H9 (cell line): Measurements from ENCODE around the gene ATP2B2. TPM values are rescaled to one million over a fixed set of nuclear protein-coding genes. Genes with fewer than 3 reads are reported as not detected.

ENCODE experiments used
- DNase-seq: peaks from one replicate; pipeline ENCODE4 v3.0.0-alpha.2; 2017
- H2AFZ ChIP-seq: one replicate; pipeline ENCODE4 v1.6.1; 2013; ENCODE audit warnings: mild to moderate bottlenecking, low read length, control low read depth, moderate library complexity
- H2AK5ac ChIP-seq: 2 replicates; pipeline ENCODE4 v1.6.1; 2013; ENCODE audit warnings: low read length, control low read depth, mixed read lengths; ENCODE audit not compliant: insufficient read length
- H2BK120ac ChIP-seq: one replicate; pipeline ENCODE4 v1.6.1; 2013; ENCODE audit warnings: low read depth, mild to moderate bottlenecking, low read length, control low read depth, inconsistent platforms; ENCODE audit not compliant: poor library complexity, severe bottlenecking
- H2BK12ac ChIP-seq: 2 replicates; pipeline ENCODE4 v1.6.1; 2013; ENCODE audit warnings: low read length, control low read depth, mixed read lengths, low read depth; ENCODE audit not compliant: insufficient read length
- H2BK15ac ChIP-seq: 2 replicates; pipeline ENCODE4 v1.6.1; 2013; ENCODE audit warnings: low read depth, low read length, control low read depth
- H2BK20ac ChIP-seq: one replicate; pipeline ENCODE4 v1.6.1; 2013; ENCODE audit warnings: low read depth, mild to moderate bottlenecking, low read length, control low read depth, inconsistent platforms; ENCODE audit not compliant: poor library complexity, severe bottlenecking
- H2BK5ac ChIP-seq: 2 replicates; pipeline ENCODE4 v1.6.1; 2013; ENCODE audit warnings: low read length, control low read depth, mixed read lengths; ENCODE audit not compliant: insufficient read length
- H3K14ac ChIP-seq: 2 replicates; pipeline ENCODE4 v1.6.1; 2013; ENCODE audit warnings: low read length, control low read depth; ENCODE audit not compliant: insufficient read depth
- H3K18ac ChIP-seq: 2 replicates; pipeline ENCODE4 v1.6.1; 2013; ENCODE audit warnings: low read depth, mild to moderate bottlenecking, mixed read lengths, low read length, control low read depth; ENCODE audit not compliant: insufficient read length
- H3K23ac ChIP-seq: 2 replicates; pipeline ENCODE4 v1.6.1; 2013; ENCODE audit warnings: low read length, control low read depth, mixed read lengths, low read depth; ENCODE audit not compliant: insufficient read length
- H3K23me2 ChIP-seq: 2 replicates; pipeline ENCODE4 v1.6.1; 2013; ENCODE audit warnings: low read depth, mild to moderate bottlenecking, mixed read lengths, low read length, control low read depth; ENCODE audit not compliant: insufficient read length, poor library complexity, severe bottlenecking
- H3K27ac ChIP-seq: 2 replicates; pipeline ENCODE4 v1.5.1; 2013; ENCODE audit warnings: low read length, control low read depth, mixed read lengths, low read depth; ENCODE audit not compliant: insufficient read length
- H3K27me3 ChIP-seq: 2 replicates; pipeline ENCODE4 v1.6.1; 2013; ENCODE audit warnings: low read length, control low read depth, inconsistent platforms; ENCODE audit not compliant: insufficient read depth
- H3K4ac ChIP-seq: 2 replicates; pipeline ENCODE4 v1.6.1; 2013; ENCODE audit warnings: low read depth, mild to moderate bottlenecking, control low read depth, inconsistent platforms, low read length, moderate library complexity
- H3K4me1 ChIP-seq: 2 replicates; pipeline ENCODE4 v1.6.1; 2013; ENCODE audit warnings: low read length, control low read depth, inconsistent platforms; ENCODE audit not compliant: insufficient read depth
- H3K4me2 ChIP-seq: 2 replicates; pipeline ENCODE4 v1.6.1; 2013; ENCODE audit warnings: low read length, control low read depth, mixed read lengths; ENCODE audit not compliant: insufficient read length, insufficient read depth
- H3K56ac ChIP-seq: 2 replicates; pipeline ENCODE4 v1.6.1; 2013; ENCODE audit warnings: low read depth, mild to moderate bottlenecking, mixed read lengths, low read length, control low read depth; ENCODE audit not compliant: insufficient read length
- H3K79me1 ChIP-seq: 2 replicates; pipeline ENCODE4 v1.6.1; 2013; ENCODE audit warnings: low read depth, mild to moderate bottlenecking, moderate library complexity, low read length, control low read depth, inconsistent platforms; ENCODE audit not compliant: insufficient read depth, poor library complexity, severe bottlenecking
- H3K79me2 ChIP-seq: 2 replicates; pipeline ENCODE4 v1.6.1; 2013; ENCODE audit warnings: low read length, control low read depth, inconsistent platforms; ENCODE audit not compliant: insufficient read depth
- H3K9ac ChIP-seq: 2 replicates; pipeline ENCODE4 v1.6.1; 2013; ENCODE audit warnings: low read length, control low read depth, mixed read lengths; ENCODE audit not compliant: insufficient read length; ENCODE audit errors: extremely low read depth
- H3K9me3 ChIP-seq: one replicate; pipeline ENCODE4 v1.6.1; 2013; ENCODE audit warnings: low read depth, low read length, inconsistent platforms; ENCODE audit not compliant: control insufficient read depth
- H3T11ph ChIP-seq: one replicate; pipeline ENCODE4 v1.6.1; 2013; ENCODE audit warnings: mild to moderate bottlenecking, low read length, control low read depth, inconsistent platforms
- H4K20me1 ChIP-seq: one replicate; pipeline ENCODE4 v1.6.1; 2013; ENCODE audit not compliant: control insufficient read depth, insufficient read length, insufficient read depth
- H4K5ac ChIP-seq: 2 replicates; pipeline ENCODE4 v1.6.1; 2013; ENCODE audit warnings: low read depth, mild to moderate bottlenecking, mixed read lengths, low read length, control low read depth; ENCODE audit not compliant: insufficient read length
- H4K8ac ChIP-seq: replicated peaks from 2 replicates; pipeline ENCODE4 v1.6.1; 2013; ENCODE audit warnings: low read length, control low read depth, mixed read lengths, low read depth; ENCODE audit not compliant: insufficient read length
- H4K91ac ChIP-seq: 2 replicates; pipeline ENCODE4 v1.6.1; 2013; ENCODE audit warnings: low read depth, mild to moderate bottlenecking, moderate library complexity, mixed read lengths, low read length, control low read depth; ENCODE audit not compliant: insufficient read length
- H3K27ac Mint-ChIP-seq, 3 experiments: 2 replicates in 2 of 3; 3 replicates in 1 of 3; pipeline ENCODE4 v1.8.0; 2020 to 2021; ENCODE audit warnings: mixed read lengths in 3 of 3, mild to moderate bottlenecking in 1 of 3, moderate library complexity in 1 of 3
- H3K27me3 Mint-ChIP-seq: 2 replicates; pipeline ENCODE4 v1.8.0; 2021; ENCODE audit warnings: low read depth, mild to moderate bottlenecking, moderate library complexity, mixed read lengths
- H3K36me3 Mint-ChIP-seq, 3 experiments: 2 replicates in 2 of 3; 3 replicates in 1 of 3; pipeline ENCODE4 v1.8.0; 2020 to 2021; ENCODE audit warnings: low read depth in 3 of 3, mixed read lengths in 3 of 3; ENCODE audit not compliant: insufficient read depth in 1 of 3
- H3K4me1 Mint-ChIP-seq, 2 experiments: 2 replicates each; pipeline ENCODE4 v1.8.0; 2020; ENCODE audit warnings: mixed read lengths in 2 of 2
- H3K4me3 Mint-ChIP-seq, 2 experiments: 2 replicates in 1 of 2; 3 replicates in 1 of 2; pipeline ENCODE4 v1.8.0; 2020 to 2021; ENCODE audit warnings: mild to moderate bottlenecking in 2 of 2, mixed read lengths in 2 of 2, moderate library complexity in 1 of 2
- H3K9me3 Mint-ChIP-seq, 2 experiments: 2 replicates in 1 of 2; 3 replicates in 1 of 2; pipeline ENCODE4 v1.8.0; 2020; ENCODE audit warnings: mild to moderate bottlenecking in 2 of 2, mixed read lengths in 2 of 2, moderate library complexity in 1 of 2
- WGBS: extraction: QIAGEN DNeasy Blood & Tissue Kit; methylation state at CpG from one replicate; pipeline ENCODE4 v1.1.7; 2013; ENCODE audit warnings: missing lambda C conversion rate, low lambda C conversion rate, mixed read lengths; ENCODE audit not compliant: insufficient read length; ENCODE audit errors: extremely low coverage; 5-methylcytosine and 5-hydroxymethylcytosine counted together
- total RNA-seq: library from RNA; stranded (reverse); gene quantifications from 2 replicates; pipeline ENCODE4 v1.2.1, GENCODE V29; 2021
- TF ChIP-seq, protein P1 (sequence below): fragments of 200-600 bp; sonication (generic); conservative IDR thresholded peaks from 3 replicates; pipeline ENCODE4 v1.8.0; 2021; ENCODE audit warnings: antibody characterized with exemption, mild to moderate bottlenecking

The ATP2B2 gene
- total RNA-seq, 1 experiment from 2014 or later: 0.33 TPM

DNA sequence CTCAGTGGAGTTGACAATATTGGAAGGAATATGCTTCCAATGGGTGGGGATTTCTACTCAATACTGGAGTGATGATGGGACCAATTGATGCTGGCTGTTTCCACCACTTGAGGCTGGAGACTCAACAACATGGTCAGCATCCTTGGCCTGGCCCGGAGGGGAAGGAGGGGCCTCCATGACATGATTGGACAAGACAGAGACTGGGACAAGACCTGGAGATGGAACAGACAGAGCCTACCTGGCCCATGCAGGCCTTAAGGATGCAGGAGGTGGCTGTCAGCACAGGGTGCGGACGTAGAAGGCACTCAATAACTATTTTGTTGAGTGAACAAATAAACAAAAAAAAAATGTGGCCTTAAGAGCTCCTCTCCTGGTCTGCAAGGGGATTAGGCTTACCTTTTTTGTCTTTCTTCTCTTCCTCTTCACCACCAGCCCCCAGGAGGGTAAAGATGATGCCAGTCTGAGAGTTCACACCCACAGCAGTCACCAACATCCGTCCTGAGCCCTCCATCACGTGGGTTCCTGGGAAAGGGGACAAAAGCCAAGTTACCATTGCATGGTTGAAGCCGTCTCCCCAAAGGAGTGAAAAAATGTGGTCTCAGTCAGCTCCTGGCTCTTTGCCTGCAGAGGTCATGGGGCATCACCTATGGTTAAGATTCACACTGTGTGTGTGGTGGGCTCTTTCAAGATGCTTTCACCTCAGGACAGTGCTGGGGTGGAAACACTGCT is 117.3 kb downstream of the ATP2B2 start:
- no peak for DNase-seq
- Histone ChIP-seq H3K18ac (no peak overlapping the region), H4K5ac (no peak overlapping the region), H3K23me2 (no peaks in the 10 kb centered on the region), H3K14ac (no peak overlapping the region), H2BK120ac (no peak overlapping the region), H3K79me2 (no peaks in the 10 kb centered on the region), H3K56ac (no peak overlapping the region), H3K4me1 (no peaks in the 10 kb centered on the region), H2BK15ac (no peak overlapping the region), H3K9ac (no peak overlapping the region), H2BK12ac (no peak overlapping the region), H3K9me3 (peaks cover 14% of the 10 kb centered on the region), H4K8ac (no peak overlapping the region), H3K79me1 (no peaks in the 10 kb centered on the region), H2AFZ (no peak overlapping the region), H3T11ph (no peak overlapping the region), H4K91ac (no peak overlapping the region), H3K27me3 (no peaks in the 10 kb centered on the region), H3K4ac (no peak overlapping the region), H3K23ac (no peak overlapping the region), H2BK5ac (no peak overlapping the region), H2BK20ac (no peak overlapping the region), H3K4me2 (no peak overlapping the region), H2AK5ac (no peak overlapping the region), H4K20me1 (no peaks in the 10 kb centered on the region), H3K27ac (no peak overlapping the region)
- Mint-ChIP-seq H3K27ac (no peak overlapping the region), H3K9me3 (no peaks in the 10 kb centered on the region), H3K4me3 (no peak overlapping the region), H3K4me1 (peaks cover 5 to 9% of the 10 kb centered on the region in 2 experiments; a peak in 2 of 4 replicates), H3K27me3 (peaks cover 3% of the 10 kb centered on the region), H3K36me3 (no peaks in the 10 kb centered on the region; a peak in 1 of 7 replicates)
- no CpG with 5 or more reads among the region's 6 CpGs for WGBS
- TF ChIP-seq, protein P1, sequence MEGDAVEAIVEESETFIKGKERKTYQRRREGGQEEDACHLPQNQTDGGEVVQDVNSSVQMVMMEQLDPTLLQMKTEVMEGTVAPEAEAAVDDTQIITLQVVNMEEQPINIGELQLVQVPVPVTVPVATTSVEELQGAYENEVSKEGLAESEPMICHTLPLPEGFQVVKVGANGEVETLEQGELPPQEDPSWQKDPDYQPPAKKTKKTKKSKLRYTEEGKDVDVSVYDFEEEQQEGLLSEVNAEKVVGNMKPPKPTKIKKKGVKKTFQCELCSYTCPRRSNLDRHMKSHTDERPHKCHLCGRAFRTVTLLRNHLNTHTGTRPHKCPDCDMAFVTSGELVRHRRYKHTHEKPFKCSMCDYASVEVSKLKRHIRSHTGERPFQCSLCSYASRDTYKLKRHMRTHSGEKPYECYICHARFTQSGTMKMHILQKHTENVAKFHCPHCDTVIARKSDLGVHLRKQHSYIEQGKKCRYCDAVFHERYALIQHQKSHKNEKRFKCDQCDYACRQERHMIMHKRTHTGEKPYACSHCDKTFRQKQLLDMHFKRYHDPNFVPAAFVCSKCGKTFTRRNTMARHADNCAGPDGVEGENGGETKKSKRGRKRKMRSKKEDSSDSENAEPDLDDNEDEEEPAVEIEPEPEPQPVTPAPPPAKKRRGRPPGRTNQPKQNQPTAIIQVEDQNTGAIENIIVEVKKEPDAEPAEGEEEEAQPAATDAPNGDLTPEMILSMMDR: no peak
